PFSK-1 (cell line): ENCODE measurements around the gene GNB3.

Experiments used
- FOXP2 ChIP-seq: optimal IDR thresholded peaks from 2 replicates; pipeline ENCODE3; 2011; ENCODE audit warnings: borderline replicate concordance, control low read depth, inconsistent platforms; ENCODE audit not compliant: insufficient read depth; ENCODE audit errors: extremely low read length, extremely low read depth
- POLR2AphosphoS5 ChIP-seq: IDR thresholded peaks from 2 replicates; pipeline ENCODE4 v1.6.1; 2012; ENCODE audit warnings: low read depth, mild to moderate bottlenecking, control low read depth, low read length, moderate library complexity
- SIN3A ChIP-seq: IDR thresholded peaks from 2 replicates; pipeline ENCODE4 v1.6.1; 2012; ENCODE audit warnings: mild to moderate bottlenecking, low read length, moderate library complexity, borderline replicate concordance; ENCODE audit not compliant: insufficient read depth
- TAF1 ChIP-seq: IDR thresholded peaks from 2 replicates; pipeline ENCODE4 v1.6.1; 2012; ENCODE audit warnings: low read length, control low read depth, borderline replicate concordance; ENCODE audit not compliant: insufficient read depth
- TF ChIP-seq, protein P1 (sequence below), 2 experiments: IDR thresholded peaks; 2 replicates each; pipeline versions ENCODE4 v1.6.1 to v1.8.0; 2011 to 2012; ENCODE audit warnings: low read depth in 2 of 2, low read length in 2 of 2, control low read depth in 1 of 2, inconsistent platforms in 1 of 2, mild to moderate bottlenecking in 1 of 2, moderate library complexity in 1 of 2; ENCODE audit not compliant: insufficient read depth in 1 of 2

GNB3 gene

GRCh38 chr12:6826125-6826733, 14.5 kb upstream of the GNB3 start:
- no peak for TF ChIP-seq TAF1

- TF ChIP-seq SIN3A (no peak), FOXP2 (no peak), TAF1 (no peak), POLR2AphosphoS5 (no peak)
- TF ChIP-seq, protein P1, sequence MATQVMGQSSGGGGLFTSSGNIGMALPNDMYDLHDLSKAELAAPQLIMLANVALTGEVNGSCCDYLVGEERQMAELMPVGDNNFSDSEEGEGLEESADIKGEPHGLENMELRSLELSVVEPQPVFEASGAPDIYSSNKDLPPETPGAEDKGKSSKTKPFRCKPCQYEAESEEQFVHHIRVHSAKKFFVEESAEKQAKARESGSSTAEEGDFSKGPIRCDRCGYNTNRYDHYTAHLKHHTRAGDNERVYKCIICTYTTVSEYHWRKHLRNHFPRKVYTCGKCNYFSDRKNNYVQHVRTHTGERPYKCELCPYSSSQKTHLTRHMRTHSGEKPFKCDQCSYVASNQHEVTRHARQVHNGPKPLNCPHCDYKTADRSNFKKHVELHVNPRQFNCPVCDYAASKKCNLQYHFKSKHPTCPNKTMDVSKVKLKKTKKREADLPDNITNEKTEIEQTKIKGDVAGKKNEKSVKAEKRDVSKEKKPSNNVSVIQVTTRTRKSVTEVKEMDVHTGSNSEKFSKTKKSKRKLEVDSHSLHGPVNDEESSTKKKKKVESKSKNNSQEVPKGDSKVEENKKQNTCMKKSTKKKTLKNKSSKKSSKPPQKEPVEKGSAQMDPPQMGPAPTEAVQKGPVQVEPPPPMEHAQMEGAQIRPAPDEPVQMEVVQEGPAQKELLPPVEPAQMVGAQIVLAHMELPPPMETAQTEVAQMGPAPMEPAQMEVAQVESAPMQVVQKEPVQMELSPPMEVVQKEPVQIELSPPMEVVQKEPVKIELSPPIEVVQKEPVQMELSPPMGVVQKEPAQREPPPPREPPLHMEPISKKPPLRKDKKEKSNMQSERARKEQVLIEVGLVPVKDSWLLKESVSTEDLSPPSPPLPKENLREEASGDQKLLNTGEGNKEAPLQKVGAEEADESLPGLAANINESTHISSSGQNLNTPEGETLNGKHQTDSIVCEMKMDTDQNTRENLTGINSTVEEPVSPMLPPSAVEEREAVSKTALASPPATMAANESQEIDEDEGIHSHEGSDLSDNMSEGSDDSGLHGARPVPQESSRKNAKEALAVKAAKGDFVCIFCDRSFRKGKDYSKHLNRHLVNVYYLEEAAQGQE (IDR thresholded peaks at IDR 0.05; ENCODE audit: insufficient read depth in 1 of 2, low read depth in 2 of 2, low read length in 2 of 2), result no peak
Measured at GRCh38 chr12:6826734-6827436, 13.8 kb upstream of the GNB3 start.

- TF ChIP-seq POLR2AphosphoS5, result peak; percentile 93
- TF ChIP-seq, protein P1 (IDR thresholded peaks at IDR 0.05; ENCODE audit: insufficient read depth in 1 of 2, low read depth in 2 of 2, low read length in 2 of 2), result peak; percentile 41 to 59; a peak in 1 of 4 replicates
- TF ChIP-seq FOXP2, result no peak
- TF ChIP-seq TAF1, result peak; percentile 92
- TF ChIP-seq SIN3A, result no peak
Measured at GRCh38 chr12:6827437-6827911, 13.3 kb upstream of the GNB3 start.

GRCh38 chr12:6827982-6828780, 12.5 kb upstream of the GNB3 start, which contains the start of gene P3H3:
Gene P3H3, plus strand, starts transcription at chr12:6828407. Its CDS starts 34 bp downstream, at chr12:6828441.
- TF ChIP-seq, protein P1 (IDR thresholded peaks at IDR 0.05; ENCODE audit: insufficient read depth in 1 of 2, low read depth in 2 of 2, low read length in 2 of 2), result no peak
- TF ChIP-seq TAF1 (no peak), POLR2AphosphoS5 (peak; percentile 58; the same call in 1 of the 2 replicates), SIN3A (no peak)

DNA sequence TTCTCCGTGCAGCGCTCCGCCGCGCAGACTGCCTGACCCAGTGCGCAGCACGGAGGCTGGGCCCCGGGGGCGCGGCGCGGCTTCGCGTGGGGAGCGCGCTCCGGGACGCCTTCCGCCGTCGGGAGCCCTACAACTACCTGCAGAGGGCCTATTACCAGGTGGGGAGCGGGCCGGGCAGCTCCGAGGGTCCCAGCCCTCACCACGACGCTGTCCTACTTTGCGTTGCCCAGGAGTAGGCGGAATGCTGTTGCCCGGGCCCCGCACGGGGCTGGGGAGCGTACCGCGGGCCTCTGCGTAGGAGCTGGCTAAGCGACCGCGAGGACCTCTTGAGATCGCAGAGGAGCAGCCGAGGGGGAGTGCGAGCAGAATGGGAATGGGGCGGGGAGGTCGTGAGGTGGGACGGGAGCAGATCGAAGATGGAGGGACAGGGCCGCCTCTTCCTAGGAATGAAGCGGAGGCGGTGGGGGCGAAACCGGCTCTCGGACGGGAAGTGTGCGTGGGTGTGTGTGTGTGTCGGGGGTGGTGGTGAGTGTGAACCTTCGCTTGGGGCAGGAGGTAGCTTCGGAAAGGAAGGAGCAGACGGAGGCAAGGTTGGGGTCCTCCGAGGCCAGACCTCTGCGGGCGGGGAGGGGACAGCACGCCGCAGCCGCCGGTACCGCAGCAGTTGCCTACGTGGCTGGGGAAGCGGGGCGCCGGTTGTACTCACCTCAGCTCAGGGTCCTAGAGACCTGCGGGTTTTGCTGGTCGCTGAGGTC, 11.8 kb upstream of the GNB3 start:
- TF ChIP-seq SIN3A, result no peak
- TF ChIP-seq, protein P1 (IDR thresholded peaks at IDR 0.05; ENCODE audit: insufficient read depth in 1 of 2, low read depth in 2 of 2, low read length in 2 of 2), result no peak
- peak; percentile 64; the same call in 1 of the 2 replicates for TF ChIP-seq POLR2AphosphoS5
